IMR-90 (cell line): ENCODE data around the gene CYP2J2. TPM values are rescaled to one million over a fixed set of nuclear protein-coding genes. Genes with fewer than 3 reads are reported as not detected.

Experiments used
- ATAC-seq: fragments of 200-7000 bp; cut with Tn5 transposase; 2 replicates; pipeline ENCODE4 v1.9.1; 2020; ENCODE audit warnings: low read depth, mild to moderate bottlenecking, moderate library complexity
- BruUV-seq: library from RNA; stranded (reverse); fragments of 400-500 nt; replicated peaks from 2 replicates; lab custom pipeline; 2021; lab: Mats Ljungman, UMichigan
- CTCF ChIA-PET: fragments of 300-600 bp; formaldehyde crosslinking; extraction: SDS; loops from one replicate; lab custom pipeline; 2021; ENCODE audit warnings: antibody characterized with exemption; lab: Yijun Ruan, JAX
- POLR2A ChIA-PET: fragments of 300-600 bp; sonication (Branson Sonifier 250); formaldehyde crosslinking; loops from one replicate; lab custom pipeline; 2022; ENCODE audit warnings: antibody characterized with exemption; ENCODE audit not compliant: unreplicated experiment; lab: Charles Lee
- DNase-seq: peaks from one replicate; pipeline ENCODE4 v3.0.0; 2013
- H2AFZ ChIP-seq: replicated peaks from 2 replicates; pipeline ENCODE3; 2013; ENCODE audit warnings: low read length, mild to moderate bottlenecking; ENCODE audit not compliant: poor library complexity
- H2AK5ac ChIP-seq: 2 replicates; pipeline ENCODE4 v1.6.1; 2013; ENCODE audit warnings: low read depth, low read length, inconsistent platforms
- H2AK9ac ChIP-seq: replicated peaks from 2 replicates; pipeline ENCODE3; 2013; ENCODE audit warnings: mild to moderate bottlenecking, low read depth, low read length, moderate library complexity; ENCODE audit not compliant: poor library complexity
- H2BK120ac ChIP-seq: 2 replicates; pipeline ENCODE4 v1.6.1; 2013; ENCODE audit warnings: low read depth, low read length, inconsistent platforms
- H2BK15ac ChIP-seq: 3 replicates; pipeline ENCODE4 v1.6.1; 2013; ENCODE audit warnings: low read depth, low read length, inconsistent platforms
- H2BK20ac ChIP-seq: 2 replicates; pipeline ENCODE4 v1.6.1; 2013; ENCODE audit warnings: low read depth, mild to moderate bottlenecking, inconsistent platforms, low read length, moderate library complexity
- H2BK5ac ChIP-seq: 2 replicates; pipeline ENCODE4 v1.6.1; 2013; ENCODE audit warnings: mild to moderate bottlenecking, low read depth, low read length, inconsistent platforms; ENCODE audit not compliant: poor library complexity, severe bottlenecking
- H3K14ac ChIP-seq: replicated peaks from 2 replicates; pipeline ENCODE4 v1.6.1; 2013; ENCODE audit warnings: low read depth, low read length, inconsistent platforms
- H3K18ac ChIP-seq: 2 replicates; pipeline ENCODE4 v1.6.1; 2013; ENCODE audit warnings: low read depth, low read length, control low read depth
- H3K23ac ChIP-seq: 2 replicates; pipeline ENCODE4 v1.6.1; 2013; ENCODE audit warnings: low read depth, low read length, inconsistent platforms
- H3K27ac ChIP-seq: 2 replicates; pipeline ENCODE4 v1.5.1; 2013; ENCODE audit warnings: mild to moderate bottlenecking, control low read depth, low read length; ENCODE audit not compliant: insufficient read depth
- H3K27me3 ChIP-seq: 2 replicates; pipeline ENCODE4 v1.6.1; 2013; ENCODE audit warnings: low read length; ENCODE audit not compliant: control insufficient read depth, insufficient read depth
- H3K36me3 ChIP-seq: 2 replicates; pipeline ENCODE4 v1.6.1; 2013; ENCODE audit warnings: low read length, mixed read lengths; ENCODE audit not compliant: control insufficient read depth, insufficient read depth
- H3K4ac ChIP-seq: 2 replicates; pipeline ENCODE4 v1.6.1; 2013; ENCODE audit warnings: low read depth, low read length, inconsistent platforms
- H3K4me1 ChIP-seq: 2 replicates; pipeline ENCODE4 v1.6.1; 2013; ENCODE audit warnings: low read length, mixed read lengths; ENCODE audit not compliant: control insufficient read depth, insufficient read depth
- H3K4me2 ChIP-seq: 2 replicates; pipeline ENCODE4 v1.6.1; 2013; ENCODE audit warnings: low read depth, mild to moderate bottlenecking, control low read depth, low read length, moderate library complexity
- H3K4me3 ChIP-seq: 2 replicates; pipeline ENCODE4 v1.5.1; 2013; ENCODE audit warnings: low read depth, mild to moderate bottlenecking, control low read depth, low read length, moderate library complexity; ENCODE audit not compliant: insufficient read depth
- H3K56ac ChIP-seq: 2 replicates; pipeline ENCODE4 v1.6.1; 2013; ENCODE audit warnings: low read length, inconsistent platforms; ENCODE audit not compliant: insufficient read depth; ENCODE audit errors: extremely low read depth
- H3K79me1 ChIP-seq, 2 experiments: 2 replicates each; pipeline ENCODE4 v1.6.1; 2013; ENCODE audit warnings: low read length in 2 of 2, inconsistent platforms in 1 of 2, low read depth in 1 of 2
- H3K9ac ChIP-seq: 2 replicates; pipeline ENCODE4 v1.6.1; 2013; ENCODE audit warnings: low read depth, low read length, control low read depth
- H3K9me1 ChIP-seq: 2 replicates; pipeline ENCODE4 v1.6.1; 2013; ENCODE audit warnings: low read length, inconsistent platforms; ENCODE audit not compliant: insufficient read depth
- H3K9me3 ChIP-seq: 2 replicates; pipeline ENCODE4 v1.6.1; 2013; ENCODE audit warnings: low read length; ENCODE audit not compliant: control insufficient read depth, insufficient read depth
- H4K20me1 ChIP-seq: 2 replicates; pipeline ENCODE4 v1.6.1; 2013; ENCODE audit warnings: low read length, inconsistent platforms; ENCODE audit not compliant: insufficient read depth
- H4K5ac ChIP-seq: 2 replicates; pipeline ENCODE4 v1.6.1; 2013; ENCODE audit warnings: mild to moderate bottlenecking, low read depth, low read length, control low read depth
- H4K8ac ChIP-seq, 2 experiments: 2 replicates each; pipeline ENCODE4 v1.6.1; 2013; ENCODE audit warnings: low read depth in 2 of 2, low read length in 2 of 2, control low read depth in 1 of 2, inconsistent platforms in 1 of 2
- H4K91ac ChIP-seq: 2 replicates; pipeline ENCODE4 v1.6.1; 2013; ENCODE audit warnings: low read depth, low read length, inconsistent platforms; ENCODE audit not compliant: insufficient read depth
- CEBPB ChIP-seq: IDR thresholded peaks from 2 replicates; pipeline ENCODE4 v1.6.1; 2012; ENCODE audit warnings: low read depth, low read length, improper control_type of control experiment
- CHD1 ChIP-seq: IDR thresholded peaks from 2 replicates; pipeline ENCODE4 v1.6.1; 2012; ENCODE audit warnings: low read depth, low read length, improper control_type of control experiment
- FOS ChIP-seq: fragments of 150-350 bp; IDR thresholded peaks from 2 replicates; pipeline ENCODE4 v1.6.1; 2016; ENCODE audit warnings: low read depth, low read length
- MAFK ChIP-seq: IDR thresholded peaks from 2 replicates; pipeline ENCODE4 v1.6.1; 2012; ENCODE audit warnings: low read depth, low read length, improper control_type of control experiment
- MAZ ChIP-seq: IDR thresholded peaks from 2 replicates; pipeline ENCODE4 v1.6.1; 2012; ENCODE audit warnings: low read depth, mild to moderate bottlenecking, low read length, improper control_type of control experiment, moderate library complexity, borderline replicate concordance
- NFE2L2 ChIP-seq: fragments of 150-350 bp; IDR thresholded peaks from 2 replicates; pipeline ENCODE4 v1.6.1; 2016; ENCODE audit warnings: low read depth, mild to moderate bottlenecking, low read length
- POLR2A ChIP-seq: IDR thresholded peaks from 2 replicates; pipeline ENCODE4 v1.6.1; 2012; ENCODE audit warnings: mild to moderate bottlenecking, low read depth, low read length
- RAD21 ChIP-seq: IDR thresholded peaks from 2 replicates; pipeline ENCODE4 v1.6.1; 2012; ENCODE audit warnings: low read length, improper control_type of control experiment
- RCOR1 ChIP-seq: IDR thresholded peaks from 2 replicates; pipeline ENCODE4 v1.6.1; 2012; ENCODE audit warnings: mild to moderate bottlenecking, low read length, improper control_type of control experiment; ENCODE audit not compliant: insufficient replicate concordance
- SMC3 ChIP-seq: fragments of 150-350 bp; IDR thresholded peaks from 2 replicates; pipeline ENCODE4 v1.6.1; 2016; ENCODE audit warnings: low read depth, mild to moderate bottlenecking, antibody characterized with exemption, low read length, moderate library complexity
- USF2 ChIP-seq: fragments of 150-350 bp; IDR thresholded peaks from 2 replicates; pipeline ENCODE4 v1.6.1; 2017; ENCODE audit warnings: mild to moderate bottlenecking, antibody characterized with exemption, low read length, low read depth
- WGBS, 2 experiments: methylation state at CpG; one replicate each; pipeline versions ENCODE4 v1.1.5 to v1.1.7; 2013; ENCODE audit warnings: missing lambda C conversion rate in 2 of 2; ENCODE audit not compliant: insufficient read length in 1 of 2; ENCODE audit errors: extremely low coverage in 2 of 2; 5-methylcytosine and 5-hydroxymethylcytosine counted together
- dilution Hi-C: fragments of 300-500 bp; cut with HindIII; formaldehyde crosslinking; loops from one replicate; pipeline ENCODE4 v1.14.3; 2018; ENCODE audit warnings: low sequenced_read_pairs; ENCODE audit not compliant: unreplicated experiment
- in situ Hi-C: fragments of 300-500 bp; cut with MboI; formaldehyde crosslinking; loops from 3 replicates; pipeline ENCODE4 v1.14.3; 2019; ENCODE audit warnings: low sequenced_read_pairs, inconsistent platforms, mixed read lengths
- intact Hi-C: fragments of 100-400 bp; cut with micrococcal nuclease; formaldehyde crosslinking; loops from 2 replicates; pipeline ENCODE4 v1.10.0; 2022
- polyA plus RNA-seq, 3 experiments: library from polyadenylated mRNA; depleted of rRNA; stranded (reverse); fragments of >200 nt; gene quantifications; 2 replicates each; pipeline ENCODE4 v1.2.3, GENCODE V29; 2012; ENCODE audit warnings: low replicate concordance in 1 of 3
- total RNA-seq: library from RNA; depleted of rRNA; stranded (reverse); fragments of >200 nt; gene quantifications from 2 replicates; pipeline ENCODE4 v1.2.3, GENCODE V29; 2012
- TF ChIP-seq, protein P1 (sequence below): conservative IDR thresholded peaks from 2 replicates; pipeline ENCODE4 v1.5.1; 2012; ENCODE audit warnings: mild to moderate bottlenecking, low read depth, low read length, improper control_type of control experiment
- TF ChIP-seq, protein P2 (sequence below): fragments of 150-350 bp; IDR thresholded peaks from 2 replicates; pipeline ENCODE4 v1.6.1; 2016; ENCODE audit warnings: low read depth, mild to moderate bottlenecking, low read length, moderate library complexity, borderline replicate concordance

CYP2J2 gene
- total and polyA plus RNA-seq, 2 of the 4 experiments (the other 2 are of a cell fraction), result 0.18 TPM; not detected in 1

DNA sequence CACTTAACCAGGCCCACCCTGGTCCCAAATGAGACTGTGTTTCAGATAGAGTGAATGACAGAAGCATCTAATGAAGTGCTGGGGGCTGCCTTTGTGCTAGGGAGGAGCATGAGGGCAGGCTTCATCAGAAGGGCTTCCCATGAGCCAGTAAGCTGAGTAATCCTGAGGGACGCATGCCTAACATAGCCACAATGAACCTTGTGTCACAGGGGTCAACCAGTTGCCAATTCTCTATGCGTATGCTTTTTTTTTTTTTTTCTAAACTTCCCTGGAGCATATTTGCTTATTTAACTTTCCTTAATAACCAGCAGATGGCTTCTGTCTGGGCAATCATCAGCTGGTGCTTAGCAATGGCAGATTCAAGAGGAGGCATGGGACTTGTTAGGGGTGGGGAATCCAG is 25.5 kb upstream of the CYP2J2 start:
- Histone ChIP-seq H3K4me3 (no peak overlapping the region), H3K4me2 (no peak overlapping the region), H3K36me3 (no peaks in the 10 kb centered on the region), H4K8ac (no peak overlapping the region), H3K14ac (no peak overlapping the region), H3K27me3 (no peaks in the 10 kb centered on the region), H3K56ac (no peak overlapping the region), H2BK5ac (no peak overlapping the region), H3K4ac (no peak overlapping the region), H3K27ac (no peak overlapping the region), H3K4me1 (no peaks in the 10 kb centered on the region), H3K9me1 (no peaks in the 10 kb centered on the region), H2AK5ac (no peak overlapping the region), H3K18ac (no peak overlapping the region), H2BK20ac (no peak overlapping the region), H2AK9ac (no peak overlapping the region), H2BK120ac (no peak overlapping the region), H3K23ac (no peak overlapping the region), H3K9ac (no peak overlapping the region), H3K79me1 (no peaks in the 10 kb centered on the region), H4K5ac (no peak overlapping the region), H3K9me3 (no peaks in the 10 kb centered on the region), H4K20me1 (no peaks in the 10 kb centered on the region), H4K91ac (no peak overlapping the region), H2BK15ac (no peak overlapping the region), H2AFZ (no peak overlapping the region)
- WGBS, 2 experiments, result 38% methylated on average over 1 of the region's 2 CpGs; no CpG with 5 or more reads in 1 of the 2 experiments
- no peak for TF ChIP-seq CHD1
- TF ChIP-seq NFE2L2, result no peak
- no peak for TF ChIP-seq FOS
- TF ChIP-seq CEBPB, result no peak
- TF ChIP-seq, protein P1, sequence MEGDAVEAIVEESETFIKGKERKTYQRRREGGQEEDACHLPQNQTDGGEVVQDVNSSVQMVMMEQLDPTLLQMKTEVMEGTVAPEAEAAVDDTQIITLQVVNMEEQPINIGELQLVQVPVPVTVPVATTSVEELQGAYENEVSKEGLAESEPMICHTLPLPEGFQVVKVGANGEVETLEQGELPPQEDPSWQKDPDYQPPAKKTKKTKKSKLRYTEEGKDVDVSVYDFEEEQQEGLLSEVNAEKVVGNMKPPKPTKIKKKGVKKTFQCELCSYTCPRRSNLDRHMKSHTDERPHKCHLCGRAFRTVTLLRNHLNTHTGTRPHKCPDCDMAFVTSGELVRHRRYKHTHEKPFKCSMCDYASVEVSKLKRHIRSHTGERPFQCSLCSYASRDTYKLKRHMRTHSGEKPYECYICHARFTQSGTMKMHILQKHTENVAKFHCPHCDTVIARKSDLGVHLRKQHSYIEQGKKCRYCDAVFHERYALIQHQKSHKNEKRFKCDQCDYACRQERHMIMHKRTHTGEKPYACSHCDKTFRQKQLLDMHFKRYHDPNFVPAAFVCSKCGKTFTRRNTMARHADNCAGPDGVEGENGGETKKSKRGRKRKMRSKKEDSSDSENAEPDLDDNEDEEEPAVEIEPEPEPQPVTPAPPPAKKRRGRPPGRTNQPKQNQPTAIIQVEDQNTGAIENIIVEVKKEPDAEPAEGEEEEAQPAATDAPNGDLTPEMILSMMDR, result no peak
- TF ChIP-seq, protein P2, sequence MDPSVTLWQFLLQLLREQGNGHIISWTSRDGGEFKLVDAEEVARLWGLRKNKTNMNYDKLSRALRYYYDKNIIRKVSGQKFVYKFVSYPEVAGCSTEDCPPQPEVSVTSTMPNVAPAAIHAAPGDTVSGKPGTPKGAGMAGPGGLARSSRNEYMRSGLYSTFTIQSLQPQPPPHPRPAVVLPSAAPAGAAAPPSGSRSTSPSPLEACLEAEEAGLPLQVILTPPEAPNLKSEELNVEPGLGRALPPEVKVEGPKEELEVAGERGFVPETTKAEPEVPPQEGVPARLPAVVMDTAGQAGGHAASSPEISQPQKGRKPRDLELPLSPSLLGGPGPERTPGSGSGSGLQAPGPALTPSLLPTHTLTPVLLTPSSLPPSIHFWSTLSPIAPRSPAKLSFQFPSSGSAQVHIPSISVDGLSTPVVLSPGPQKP, result no peak
- TF ChIP-seq MAZ, result no peak
- TF ChIP-seq USF2, result no peak
- TF ChIP-seq RCOR1, result no peak
- TF ChIP-seq POLR2A, result no peak
- no peak for TF ChIP-seq SMC3
- TF ChIP-seq MAFK, result no peak
- no peak for TF ChIP-seq RAD21
- dilution Hi-C loops (no loop called here), in situ Hi-C loops (no loop called here), intact Hi-C loops (no loop called here)
- no peak; the same call in 1 of the 2 replicates for ATAC-seq
- peak; percentile 4 for DNase-seq
- no TSS peak for BruUV-seq
- CTCF ChIA-PET, result interaction anchor here (0.5 to 1.0 kb wide), 3 partner anchors 188 to 1051 kb away, joined by 3 read pairs; no protein-coding TSS in a partner anchor
- POLR2A ChIA-PET, result interaction anchor here (0.7 kb wide), 1 partner anchor 693 kb away, joined by 9 read pairs; no protein-coding TSS in a partner anchor
